Heart right ventricle (tissue), 16 donors: Measurements from ENCODE around the gene SNAPIN. TPM values are rescaled to one million over a fixed set of nuclear protein-coding genes. Genes with fewer than 3 reads are reported as not detected.

ENCODE experiments used
- ATAC-seq, 8 donors: fragments of 200-7000 bp; cut with Tn5 transposase; one replicate each; pipeline ENCODE4 v1.9.1; 2020; ENCODE audit warnings: mild to moderate bottlenecking in 8 of 8, moderate library complexity in 8 of 8, moderate number of reproducible peaks in 1 of 8
- DNase-seq, 2 donors: peaks; one replicate each; pipeline ENCODE4 v3.0.0-alpha.2; 2020
- H3K27ac ChIP-seq, 10 donors: fragments of 200-600 bp; sonication (generic) in 2 of 10; one replicate each; pipeline versions ENCODE4 v1.5.0 to v1.8.0; 2020 to 2022; ENCODE audit warnings: mild to moderate bottlenecking in 3 of 10
- H3K27me3 ChIP-seq, 7 donors: fragments of 200-600 bp; one replicate each; pipeline ENCODE4 v1.8.0; 2021 to 2022; ENCODE audit warnings: mild to moderate bottlenecking in 2 of 7
- H3K36me3 ChIP-seq, 9 donors: fragments of 200-600 bp; sonication (generic) in 1 of 9; one replicate each; pipeline versions ENCODE4 v1.5.0 to v1.8.0; 2020 to 2022; ENCODE audit warnings: mild to moderate bottlenecking in 2 of 9
- H3K4me1 ChIP-seq, 9 donors: fragments of 200-600 bp; sonication (generic) in 1 of 9; one replicate each; pipeline versions ENCODE4 v1.5.0 to v1.8.0; 2020 to 2022; ENCODE audit warnings: mild to moderate bottlenecking in 4 of 9
- H3K4me3 ChIP-seq, 10 donors: fragments of 200-600 bp; sonication (generic) in 2 of 10; one replicate each; pipeline versions ENCODE4 v1.5.0 to v1.8.0; 2020 to 2022; ENCODE audit warnings: mild to moderate bottlenecking in 7 of 10, moderate library complexity in 2 of 10
- H3K9me3 ChIP-seq, 11 donors: fragments of 200-600 bp in 10 of 11; sonication (generic) in 2 of 11; one replicate each; pipeline versions ENCODE4 v1.5.0 to v1.8.0; 2013 to 2022; ENCODE audit warnings: mild to moderate bottlenecking in 2 of 11, control low read depth in 1 of 11, moderate library complexity in 1 of 11
- WGBS, 2 donors: extraction: QIAGEN DNeasy Blood & Tissue Kit; methylation state at CpG; one replicate each; pipeline ENCODE4 v1.1.7; 2013; ENCODE audit warnings: inconsistent platforms in 1 of 2; 5-methylcytosine and 5-hydroxymethylcytosine counted together
- intact Hi-C, 10 donors: fragments of 100-400 bp; cut with DNase I; formaldehyde crosslinking; loops; one replicate each; pipeline versions ENCODE4 v1.11.1 to v1.14.2; 2022
- polyA plus RNA-seq, 2 donors: library from polyadenylated mRNA; stranded (reverse); fragments of 200-250 nt; gene quantifications; one replicate each; pipeline ENCODE4 v1.2.3, GENCODE V29; 2013
- total RNA-seq, 10 donors: library from RNA; stranded (reverse); fragmentation: NEBNext Ultra II Directional in 3 of 10; extraction: Animal tissue kit (Norgen Biotek cat#: 25700) in 3 of 10; gene quantifications; one replicate each; pipeline versions ENCODE4 v1.2.1 to v1.2.4, GENCODE V29; 2021 to 2023
- TF ChIP-seq, protein P1 (sequence below), 9 donors: fragments of 200-600 bp; sonication (generic) in 2 of 9; IDR thresholded peaks; one replicate each; pipeline versions ENCODE4 v1.5.0 to v1.8.0; 2021 to 2022; ENCODE audit warnings: antibody characterized with exemption in 9 of 9, mild to moderate bottlenecking in 5 of 9, moderate library complexity in 1 of 9
- donor health status: Arrhythmogenic right ventricular cardiomyopathy.
- donor health status: ischemic (EF 13 %, LVEDD 7.1; RV severe dilation, severe dysfunction).
- donor health status: healthy with polysubstance abuse.
- donor health status: DM: no; HTN: yes; CAD: no.
- donor health status: DM: no; HTN: no; CAD: no.
- donor health status: ischemic (EF 25% LVEDD 6.9; RV normal size, moderate dysfunction).
- donor health status: ischemic (EF 25% LVEDD 5.7; RV mildly dilated, moderate dysfunction).
- donor health status: healthy.
- donor health status: DM: yes; HTN: yes; CAD: no.
- donor health status: Ischemic cardiomyopathy.
- donor health status: ischemic (EF 35%, LVEDD 5.7; RV mildly dilated, moderate dysfunction).
- donor health status: nonischemic (EF 11% LVEDD 7.7; RV severe dilation, severe dysfunction).
- donor health status: DM: yes; HTN: yes; CAD: no.
- donor health status: PGD.
- donor health status: ischemic (EF 29% LVEDD 5.4; RV normal size, mild dysfunction).
- donor health status: nonischemic (EF 23%, LVEDD 6.1; RV moderate dilation, normal function).

Gene SNAPIN
- total and polyA plus RNA-seq, 12 donors = 38.6 to 83.3 (median 71.2) TPM

DNA sequence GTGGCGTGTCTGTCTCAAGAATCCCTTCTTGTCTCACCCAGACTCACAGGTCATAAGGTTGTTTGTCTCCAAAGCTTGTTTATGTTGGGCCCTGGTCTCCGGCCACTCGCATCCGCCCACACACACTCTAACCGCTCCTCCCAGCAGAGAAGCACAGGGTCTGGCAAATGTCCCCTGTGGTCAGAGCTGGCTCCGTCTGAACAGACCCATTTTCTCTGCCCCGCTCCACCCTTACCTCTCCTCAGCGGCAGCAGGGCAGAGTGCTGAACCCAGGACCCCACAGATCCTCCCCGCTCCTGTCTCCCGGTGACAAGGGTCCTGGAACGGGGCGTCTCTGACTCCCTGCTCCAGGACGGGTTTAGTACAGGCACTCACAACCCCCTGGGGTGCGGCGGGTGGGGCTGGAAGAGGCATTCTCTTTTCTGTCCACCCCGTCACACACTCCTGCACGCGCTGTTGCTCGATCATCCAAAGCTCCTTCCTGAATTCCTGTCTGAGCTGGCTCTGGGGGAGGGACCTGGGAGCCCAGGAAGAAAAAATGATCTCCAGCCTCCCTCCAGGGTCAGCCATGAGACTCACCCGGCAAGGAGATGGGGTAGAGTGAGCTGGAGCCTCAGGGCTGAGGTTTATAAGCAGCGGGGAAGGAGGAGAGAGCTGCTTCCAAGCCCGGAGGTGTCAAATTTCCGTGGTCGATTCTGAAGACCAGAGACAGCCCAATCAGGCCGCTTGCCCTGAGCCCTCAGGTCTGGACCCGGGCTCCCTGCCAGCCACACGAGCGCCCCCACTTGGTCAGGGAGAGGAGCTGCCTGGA, 31.4 kb upstream of the SNAPIN start, which contains the start of gene S100A13:
Gene S100A13 (minus strand): TSS at position 602 of the 811 bp plus-strand sequence. CDS start 1,033 bp downstream, outside the sequence.
- Histone ChIP-seq H3K4me3 (peak within 1 kb of the TSS; percentile 34 to 71 (median 60)), H3K36me3 (peaks cover 0 to 37% (median 0%) of the 10 kb centered on the region in 9 donors), H3K27me3 (no peaks in the 10 kb centered on the region), H3K27ac (peak within 1 kb of the TSS; percentile 82 to 98 (median 91)), H3K9me3 (no peaks in the 10 kb centered on the region), H3K4me1 (peaks cover 19 to 75% (median 54%) of the 10 kb centered on the region in 9 donors)
- TF ChIP-seq, protein P1, sequence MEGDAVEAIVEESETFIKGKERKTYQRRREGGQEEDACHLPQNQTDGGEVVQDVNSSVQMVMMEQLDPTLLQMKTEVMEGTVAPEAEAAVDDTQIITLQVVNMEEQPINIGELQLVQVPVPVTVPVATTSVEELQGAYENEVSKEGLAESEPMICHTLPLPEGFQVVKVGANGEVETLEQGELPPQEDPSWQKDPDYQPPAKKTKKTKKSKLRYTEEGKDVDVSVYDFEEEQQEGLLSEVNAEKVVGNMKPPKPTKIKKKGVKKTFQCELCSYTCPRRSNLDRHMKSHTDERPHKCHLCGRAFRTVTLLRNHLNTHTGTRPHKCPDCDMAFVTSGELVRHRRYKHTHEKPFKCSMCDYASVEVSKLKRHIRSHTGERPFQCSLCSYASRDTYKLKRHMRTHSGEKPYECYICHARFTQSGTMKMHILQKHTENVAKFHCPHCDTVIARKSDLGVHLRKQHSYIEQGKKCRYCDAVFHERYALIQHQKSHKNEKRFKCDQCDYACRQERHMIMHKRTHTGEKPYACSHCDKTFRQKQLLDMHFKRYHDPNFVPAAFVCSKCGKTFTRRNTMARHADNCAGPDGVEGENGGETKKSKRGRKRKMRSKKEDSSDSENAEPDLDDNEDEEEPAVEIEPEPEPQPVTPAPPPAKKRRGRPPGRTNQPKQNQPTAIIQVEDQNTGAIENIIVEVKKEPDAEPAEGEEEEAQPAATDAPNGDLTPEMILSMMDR (IDR thresholded peaks at IDR 0.05) = peak; percentile 32 to 69 (median 59)
- DNase-seq (peak; percentile 80 to 84), ATAC-seq (peak; percentile 54 to 73 (median 64))
- intact Hi-C loops = loop anchor here in 1 of 10 donors (5.0 kb wide), 1 partner anchor 45 kb away; the partner anchor contains the start of gene ILF2
- 4 to 5% methylated on average over 27 to 28 of the region's 28 CpGs for WGBS, 2 donors

DNA sequence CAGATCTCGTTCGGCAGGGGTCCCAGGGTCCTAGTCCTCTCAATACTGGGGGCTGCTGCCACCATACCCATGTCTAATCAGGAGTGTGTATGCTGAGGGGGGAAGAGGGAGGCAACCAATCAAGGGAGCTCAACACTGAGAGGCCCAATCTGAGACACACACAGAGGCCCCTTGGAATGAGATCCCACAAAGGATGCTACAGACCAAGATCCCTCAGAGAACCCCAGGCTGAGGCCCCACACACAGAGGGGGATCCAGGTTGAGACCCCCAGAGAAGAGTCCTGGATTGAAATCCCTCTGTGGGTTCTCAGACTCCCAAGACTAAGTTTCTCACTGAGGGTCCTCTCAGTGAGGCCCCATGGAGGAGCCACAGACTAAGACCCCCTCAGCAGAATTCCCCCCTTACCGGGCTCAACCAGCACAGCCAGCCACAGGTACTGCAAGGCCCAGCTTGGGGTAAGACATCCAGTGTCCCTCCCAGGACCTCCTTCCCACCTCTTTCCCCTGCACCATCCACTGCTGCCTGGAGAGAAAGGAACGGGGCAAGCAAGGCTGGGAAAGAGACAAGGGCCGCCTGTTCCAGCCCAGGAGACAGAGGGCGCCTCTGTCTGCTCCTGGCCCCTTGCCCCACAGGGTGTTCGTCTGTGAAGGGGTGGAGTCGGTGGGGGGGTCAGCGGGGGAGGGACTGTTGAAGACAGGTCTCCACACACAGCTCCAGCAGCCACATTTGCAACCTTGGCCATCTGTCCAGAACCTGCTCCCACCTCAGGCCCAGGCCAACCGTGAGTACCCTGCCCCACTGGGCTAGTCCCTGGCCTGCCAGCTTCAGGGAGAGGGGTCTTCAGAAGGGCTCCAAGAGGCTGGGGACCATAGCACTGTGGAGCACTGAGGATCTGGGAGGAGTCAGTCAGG, 30.5 kb upstream of the SNAPIN start, which contains the start of gene S100A1:
Gene S100A1 (plus strand): TSS at position 720 of the 912 bp plus-strand sequence. CDS start 2,088 bp downstream, outside the sequence.
- peak within 1 kb of the TSS; percentile 34 to 71 (median 60) for H3K4me3 ChIP-seq
- H3K27me3 ChIP-seq = no peaks in the 10 kb centered on the region
- ATAC-seq (peak; percentile 25 to 74 (median 64)), DNase-seq (peak; percentile 77 to 84)
- H3K27ac ChIP-seq = peak within 1 kb of the TSS; percentile 82 to 98 (median 91)
- H3K4me1 ChIP-seq = peaks cover 19 to 84% (median 59%) of the 10 kb centered on the region in 9 donors
- intact Hi-C loops = loop anchor here in 1 of 10 donors (5.0 kb wide), 1 partner anchor 44 kb away; the partner anchor contains the start of gene ILF2
- H3K36me3 ChIP-seq = peaks cover 0 to 29% (median 0%) of the 10 kb centered on the region in 9 donors
- TF ChIP-seq, protein P1 (IDR thresholded peaks at IDR 0.05) = peak in 2 of 9 donors; percentile 38 to 42
- 48 to 54% methylated on average over 10 of the region's 10 CpGs for WGBS, 2 donors
- no peaks in the 10 kb centered on the region for H3K9me3 ChIP-seq

DNA sequence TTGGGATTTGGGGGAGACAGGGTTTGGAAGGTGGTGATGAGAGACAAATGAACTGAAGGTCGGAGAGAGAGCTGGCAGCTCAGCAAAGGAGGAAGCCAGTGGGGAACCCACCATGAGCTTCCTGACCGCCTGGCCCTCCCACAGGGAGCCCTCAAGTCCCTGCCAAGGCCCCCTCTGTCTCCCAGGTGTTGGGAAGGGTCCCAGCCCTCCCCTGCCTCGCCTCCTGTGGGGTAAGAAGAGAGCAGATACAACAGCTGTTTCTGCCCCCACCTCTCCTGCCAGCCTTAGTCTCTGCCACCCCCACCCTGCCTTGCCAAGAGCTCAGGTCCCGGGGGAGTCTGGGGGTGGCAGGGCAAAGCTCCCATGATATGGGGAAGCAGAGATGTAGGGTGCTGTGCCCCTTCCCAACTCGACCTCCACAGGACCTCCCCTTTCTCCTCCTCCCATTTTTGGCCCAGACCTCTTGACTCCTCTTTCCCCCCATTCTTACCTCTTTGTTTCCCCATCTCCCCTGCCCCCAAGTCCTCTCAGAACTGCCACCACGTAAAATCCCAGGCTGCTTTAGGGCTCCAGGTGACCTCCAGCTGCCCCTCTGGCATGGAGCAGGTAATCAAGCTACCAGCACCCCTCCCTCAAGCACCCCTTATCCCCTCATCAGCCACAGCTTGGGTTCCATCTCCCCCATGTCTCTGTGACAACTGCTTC, 29.7 kb upstream of the SNAPIN start:
- WGBS, 2 donors = 70 to 86% methylated on average over 6 of the region's 6 CpGs
- TF ChIP-seq, protein P1 (IDR thresholded peaks at IDR 0.05) = no peak
- Histone ChIP-seq H3K4me1 (peaks cover 19 to 90% (median 64%) of the 10 kb centered on the region in 9 donors), H3K27ac (peak overlapping the region; percentile 51 to 98 (median 90)), H3K4me3 (peak overlapping the region; percentile 12 to 71 (median 52)), H3K9me3 (no peaks in the 10 kb centered on the region), H3K36me3 (peaks cover 0 to 21% (median 0%) of the 10 kb centered on the region in 9 donors), H3K27me3 (no peaks in the 10 kb centered on the region)
- DNase-seq = no peak
- peak in 1 of 8 donors; percentile 1 for ATAC-seq
- intact Hi-C loops = loop anchor here in 1 of 10 donors (5.0 kb wide), 1 partner anchor 44 kb away; the partner anchor contains the start of gene ILF2
